Activated CD8-positive, alpha-beta memory T cell treated with anti-CD3 and anti-CD28 coated beads, Interleukin-2, amount 10 ng/mL, durations not matched to agents 7 days and 5 days (primary cell): Measurements from ENCODE around the gene ZFR2. TPM values are rescaled to one million over a fixed set of nuclear protein-coding genes. Genes with fewer than 3 reads are reported as not detected.

Experiments used
- ATAC-seq: fragments of 150-1000 bp; cut with Tn5 transposase; one replicate; pipeline ENCODE4 v1.10.0; 2021; ENCODE audit warnings: moderate library complexity
- CTCF ChIA-PET: fragments of 350-600 bp; sonication (Branson Sonifier 250); formaldehyde crosslinking; loops from one replicate; lab custom pipeline; 2021; ENCODE audit warnings: antibody characterized with exemption; lab: Charles Lee
- DNase-seq: peaks from one replicate; pipeline ENCODE4 v3.0.0-alpha.2; 2020
- H3K27ac Mint-ChIP-seq: one replicate; pipeline ENCODE4 v1.8.0; 2021; ENCODE audit warnings: mild to moderate bottlenecking, mixed read lengths
- H3K27me3 Mint-ChIP-seq: one replicate; pipeline ENCODE4 v1.8.0; 2021; ENCODE audit warnings: mixed read lengths
- H3K36me3 Mint-ChIP-seq: one replicate; pipeline ENCODE4 v1.8.0; 2021; ENCODE audit warnings: mild to moderate bottlenecking, mixed read lengths
- H3K4me1 Mint-ChIP-seq: one replicate; pipeline ENCODE4 v1.8.0; 2021; ENCODE audit warnings: mixed read lengths
- H3K4me3 Mint-ChIP-seq: one replicate; pipeline ENCODE4 v1.8.0; 2021; ENCODE audit warnings: mild to moderate bottlenecking, moderate library complexity, mixed read lengths
- H3K9me3 Mint-ChIP-seq: one replicate; pipeline ENCODE4 v1.8.0; 2022; ENCODE audit warnings: low read depth, mixed read lengths
- total RNA-seq, 2 experiments: library from RNA; stranded (reverse); gene quantifications; one replicate each; pipeline ENCODE4 v1.2.3, GENCODE V29; 2021

Gene ZFR2
- total RNA-seq, 2 experiments from 2014 or later = 0.26 TPM

DNA sequence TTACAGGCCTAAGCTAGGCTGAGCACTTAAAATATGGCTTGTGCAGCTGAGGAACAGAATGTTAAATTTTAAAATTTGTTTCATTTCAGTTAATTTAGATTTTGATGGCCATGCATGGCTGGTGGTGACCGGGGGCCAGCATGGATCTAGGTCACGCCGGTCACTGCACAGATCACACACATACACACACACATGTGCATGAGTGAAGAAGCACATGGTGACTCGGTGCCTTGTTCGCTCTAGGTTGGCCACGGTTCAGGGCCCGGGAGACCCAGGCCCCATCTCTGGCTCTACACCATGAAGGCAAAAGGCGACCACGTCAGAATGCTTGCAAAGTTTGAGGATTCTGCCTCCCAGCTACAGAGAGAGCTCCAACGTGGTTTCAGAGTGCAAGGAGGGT lies 28.0 kb downstream of the ZFR2 start:
- H3K36me3 Mint-ChIP-seq = no peaks in the 10 kb centered on the region
- H3K9me3 Mint-ChIP-seq = peaks cover 12% of the 10 kb centered on the region
- H3K27ac Mint-ChIP-seq = no peak overlapping the region
- ATAC-seq (no peak), DNase-seq (no peak)
- H3K4me3 Mint-ChIP-seq = no peak overlapping the region
- H3K4me1 Mint-ChIP-seq = no peaks in the 10 kb centered on the region
- H3K27me3 Mint-ChIP-seq = no peaks in the 10 kb centered on the region
- CTCF ChIA-PET = no interaction called here

DNA sequence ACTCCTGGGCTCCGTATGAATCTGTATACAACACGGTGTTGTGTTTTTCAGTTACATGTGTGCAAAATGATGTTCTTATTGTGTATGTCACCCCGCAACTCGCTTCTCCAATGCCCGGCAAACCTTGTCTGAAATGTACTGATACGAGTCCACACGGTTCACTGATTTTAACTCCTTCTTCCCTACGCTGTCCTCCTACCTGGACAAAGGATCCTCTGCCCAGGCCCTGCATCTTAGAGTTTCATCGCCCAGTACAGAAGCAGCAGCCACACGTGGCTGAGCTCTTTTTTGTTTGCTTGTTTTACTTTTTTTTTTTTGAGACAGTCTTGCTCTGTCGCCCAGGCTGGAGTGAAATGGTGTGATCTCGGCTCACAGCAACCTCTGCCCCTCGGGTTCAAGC lies 28.9 kb downstream of the ZFR2 start:
- Mint-ChIP-seq H3K9me3 (peaks cover 12% of the 10 kb centered on the region), H3K36me3 (no peaks in the 10 kb centered on the region), H3K27ac (no peak overlapping the region), H3K27me3 (no peaks in the 10 kb centered on the region), H3K4me3 (no peak overlapping the region), H3K4me1 (no peaks in the 10 kb centered on the region)
- no peak for DNase-seq
- CTCF ChIA-PET = interaction anchor here (1.5 kb wide), 1 partner anchor 9 kb away, joined by 5 read pairs; no protein-coding TSS in a partner anchor
- no peak for ATAC-seq

DNA sequence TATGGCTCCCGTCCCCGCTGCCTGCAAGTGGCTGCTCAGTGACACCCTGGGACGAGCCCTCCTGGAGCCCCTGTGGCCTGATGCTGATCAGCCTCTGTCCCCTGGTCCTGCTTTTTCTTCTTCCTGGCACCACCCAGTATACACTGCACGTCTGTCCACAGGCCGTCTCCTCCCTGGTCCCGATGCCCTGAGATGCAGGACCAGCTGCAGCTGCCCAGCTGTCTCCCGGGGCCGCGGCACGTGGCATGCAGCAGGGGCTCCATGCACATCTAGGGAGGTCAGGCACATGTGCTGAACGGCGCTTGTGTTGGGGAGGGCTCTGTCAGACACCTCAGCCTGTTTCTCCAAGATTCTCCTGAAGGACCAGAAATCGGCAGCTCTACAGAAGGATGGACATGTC lies 30.2 kb downstream of the ZFR2 start:
- CTCF ChIA-PET = interaction anchor here (1.5 kb wide), 1 partner anchor 10 kb away, joined by 5 read pairs; no protein-coding TSS in a partner anchor
- H3K4me1 Mint-ChIP-seq = no peaks in the 10 kb centered on the region
- ATAC-seq (no peak), DNase-seq (no peak)
- H3K4me3 Mint-ChIP-seq = no peak overlapping the region
- H3K27me3 Mint-ChIP-seq = no peaks in the 10 kb centered on the region
- H3K9me3 Mint-ChIP-seq = peaks cover 12% of the 10 kb centered on the region
- no peak overlapping the region for H3K27ac Mint-ChIP-seq
- H3K36me3 Mint-ChIP-seq = no peaks in the 10 kb centered on the region

- no peak overlapping the region for H3K27ac Mint-ChIP-seq
- no peak for DNase-seq
- H3K9me3 Mint-ChIP-seq = peaks cover 12% of the 10 kb centered on the region
- ATAC-seq = no peak
- CTCF ChIA-PET = no interaction called here
- no peak overlapping the region for H3K4me3 Mint-ChIP-seq
- H3K4me1 Mint-ChIP-seq = no peaks in the 10 kb centered on the region
- H3K36me3 Mint-ChIP-seq = no peaks in the 10 kb centered on the region
- H3K27me3 Mint-ChIP-seq = no peaks in the 10 kb centered on the region
Measured at GRCh38 chr19:3837922-3838321, 30.9 kb downstream of the ZFR2 start.

DNA sequence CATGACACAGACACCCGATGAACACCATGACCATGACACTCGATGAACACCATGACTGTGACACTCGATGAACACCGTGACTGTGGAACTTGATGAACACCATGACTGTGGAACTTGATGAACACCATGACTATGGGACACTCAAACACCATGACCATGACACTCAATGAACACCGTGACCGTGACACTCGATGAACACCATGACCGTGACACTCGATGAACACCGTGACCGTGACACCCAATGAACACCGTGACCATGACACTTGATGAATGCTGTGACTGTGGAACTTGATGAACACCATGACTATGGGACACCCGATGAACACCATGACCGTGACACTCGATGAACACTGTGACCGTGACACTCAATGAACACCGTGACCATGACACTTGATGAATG lies 31.5 kb downstream of the ZFR2 start:
- H3K9me3 Mint-ChIP-seq = peaks cover 12% of the 10 kb centered on the region
- H3K4me3 Mint-ChIP-seq = no peak overlapping the region
- CTCF ChIA-PET = no interaction called here

DNA sequence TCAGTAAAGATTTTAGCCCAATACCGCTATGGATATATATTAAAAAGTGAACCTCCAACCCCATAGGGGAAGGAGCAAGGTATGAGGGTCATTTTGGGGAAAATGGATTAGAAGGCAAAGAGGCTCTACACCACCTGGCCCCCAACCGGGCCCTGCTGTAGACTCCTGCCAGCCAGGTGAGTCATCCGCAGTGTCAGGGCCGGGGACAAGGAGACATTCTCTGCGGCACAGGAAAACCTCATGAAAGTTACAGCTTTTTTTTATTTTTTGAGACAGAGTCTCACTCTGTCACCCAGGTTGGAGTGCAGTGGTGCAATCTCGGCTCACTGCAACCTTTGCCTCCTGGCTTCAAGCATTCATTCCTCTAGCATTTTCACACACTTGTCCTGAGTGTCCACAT lies 32.0 kb downstream of the ZFR2 start:
- Mint-ChIP-seq H3K9me3 (peaks cover 12% of the 10 kb centered on the region), H3K36me3 (no peaks in the 10 kb centered on the region), H3K4me3 (no peak overlapping the region), H3K27me3 (no peaks in the 10 kb centered on the region), H3K4me1 (no peaks in the 10 kb centered on the region), H3K27ac (no peak overlapping the region)
- ATAC-seq (no peak), DNase-seq (no peak)
- CTCF ChIA-PET = no interaction called here

More for the DNA sequence above, 31.5 kb downstream of the ZFR2 start:
- Mint-ChIP-seq H3K36me3 (no peaks in the 10 kb centered on the region), H3K27me3 (no peaks in the 10 kb centered on the region), H3K27ac (no peak overlapping the region), H3K4me1 (no peaks in the 10 kb centered on the region)
- no peak for DNase-seq
- no peak for ATAC-seq

- no peak overlapping the region for H3K27ac Mint-ChIP-seq
- ATAC-seq = no peak
- CTCF ChIA-PET = no interaction called here
- peaks cover 12% of the 10 kb centered on the region for H3K9me3 Mint-ChIP-seq
- peaks cover 6% of the 10 kb centered on the region for H3K4me1 Mint-ChIP-seq
- no peaks in the 10 kb centered on the region for H3K27me3 Mint-ChIP-seq
- H3K4me3 Mint-ChIP-seq = no peak overlapping the region
- DNase-seq = no peak
- no peaks in the 10 kb centered on the region for H3K36me3 Mint-ChIP-seq
Measured at GRCh38 chr19:3835055-3835435, 33.8 kb downstream of the ZFR2 start.

DNA sequence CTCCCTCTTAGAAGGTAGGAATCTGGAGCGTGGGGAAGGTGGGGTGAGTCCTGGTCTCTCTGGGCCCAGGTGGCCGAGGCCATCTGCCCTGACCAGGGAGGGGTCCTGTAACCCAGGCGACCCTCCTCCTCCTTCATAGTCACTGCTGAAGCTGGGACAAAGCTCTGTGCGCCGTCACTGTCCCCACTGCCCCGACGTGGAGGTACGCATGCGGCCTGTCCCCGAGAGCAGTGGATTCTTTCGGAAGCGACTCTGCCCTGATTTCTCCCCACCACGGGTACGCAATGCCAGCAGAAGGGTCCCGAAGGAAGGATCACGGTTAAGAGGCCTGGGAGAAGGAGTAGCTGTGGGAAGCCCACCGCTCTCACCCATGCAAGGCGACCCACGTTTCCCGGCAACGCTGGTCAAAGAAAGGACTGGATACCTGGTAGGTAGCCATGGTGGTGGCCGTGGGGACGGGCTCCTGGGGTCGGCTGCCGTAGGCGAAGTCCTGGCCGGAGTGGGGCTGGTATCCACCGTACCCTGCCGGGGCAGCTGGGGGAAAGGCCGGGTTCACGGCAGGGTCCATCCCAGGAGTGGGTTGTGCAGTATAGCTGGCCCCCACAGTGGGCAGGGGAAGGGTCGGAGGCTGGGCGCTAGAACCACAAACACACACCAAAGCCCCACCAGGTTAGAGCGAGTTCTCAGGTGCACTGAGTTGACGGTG lies 34.3 kb downstream of the ZFR2 start:
- ATAC-seq = no peak
- Mint-ChIP-seq H3K36me3 (no peaks in the 10 kb centered on the region), H3K27me3 (no peaks in the 10 kb centered on the region), H3K4me3 (no peak overlapping the region), H3K4me1 (peaks cover 6% of the 10 kb centered on the region), H3K27ac (no peak overlapping the region), H3K9me3 (peaks cover 12% of the 10 kb centered on the region)
- CTCF ChIA-PET = interaction anchor here (1.6 kb wide), 1 partner anchor 72 kb away, joined by 3 read pairs; the partner anchor contains the start of gene MRPL54
- no peak for DNase-seq

GRCh38 chr19:3833578-3834348 lies 35.1 kb downstream of the ZFR2 start:
- Mint-ChIP-seq H3K27me3 (no peaks in the 10 kb centered on the region), H3K27ac (no peak overlapping the region), H3K9me3 (peaks cover 12% of the 10 kb centered on the region), H3K4me1 (peaks cover 6% of the 10 kb centered on the region), H3K36me3 (no peaks in the 10 kb centered on the region), H3K4me3 (no peak overlapping the region)
- DNase-seq (no peak), ATAC-seq (no peak)
- CTCF ChIA-PET = interaction anchor here (1.6 kb wide), 1 partner anchor 71 kb away, joined by 3 read pairs; the partner anchor contains the start of gene MRPL54

DNA sequence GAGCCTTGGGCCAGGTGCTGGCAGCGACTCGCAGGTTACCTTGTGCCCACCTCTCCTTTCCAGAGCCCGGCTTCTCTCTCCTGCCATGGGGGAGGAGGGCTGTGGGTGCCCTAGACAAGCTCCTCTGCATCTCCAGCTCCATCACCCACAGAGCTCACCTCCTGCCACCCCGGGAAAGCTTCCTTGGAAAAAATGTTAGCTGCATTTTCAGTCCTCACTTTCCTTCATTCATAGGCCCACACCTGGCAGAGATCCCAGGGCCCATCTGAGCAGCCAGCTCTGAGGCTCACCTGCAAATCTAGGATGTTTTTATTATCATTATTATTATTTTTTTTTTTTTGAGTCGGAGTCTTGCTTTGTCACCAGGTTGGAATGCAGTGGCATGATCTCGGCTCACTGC lies 36.8 kb downstream of the ZFR2 start:
- no peaks in the 10 kb centered on the region for H3K36me3 Mint-ChIP-seq
- DNase-seq (no peak), ATAC-seq (no peak)
- H3K4me3 Mint-ChIP-seq = no peak overlapping the region
- no peaks in the 10 kb centered on the region for H3K27me3 Mint-ChIP-seq
- H3K9me3 Mint-ChIP-seq = no peaks in the 10 kb centered on the region
- H3K27ac Mint-ChIP-seq = no peak overlapping the region
- H3K4me1 Mint-ChIP-seq = peaks cover 13% of the 10 kb centered on the region
- CTCF ChIA-PET = interaction anchor here (2.8 kb wide), 1 partner anchor 10 kb away, joined by 12 read pairs; no protein-coding TSS in a partner anchor

- ATAC-seq = no peak
- Mint-ChIP-seq H3K36me3 (no peaks in the 10 kb centered on the region), H3K27ac (no peak overlapping the region), H3K9me3 (no peaks in the 10 kb centered on the region), H3K27me3 (no peaks in the 10 kb centered on the region), H3K4me3 (no peak overlapping the region), H3K4me1 (peaks cover 13% of the 10 kb centered on the region)
- CTCF ChIA-PET = interaction anchor here (2.8 kb wide), 1 partner anchor 9 kb away, joined by 12 read pairs; no protein-coding TSS in a partner anchor
- DNase-seq = no peak
Measured at GRCh38 chr19:3831601-3832000, 37.2 kb downstream of the ZFR2 start.

DNA sequence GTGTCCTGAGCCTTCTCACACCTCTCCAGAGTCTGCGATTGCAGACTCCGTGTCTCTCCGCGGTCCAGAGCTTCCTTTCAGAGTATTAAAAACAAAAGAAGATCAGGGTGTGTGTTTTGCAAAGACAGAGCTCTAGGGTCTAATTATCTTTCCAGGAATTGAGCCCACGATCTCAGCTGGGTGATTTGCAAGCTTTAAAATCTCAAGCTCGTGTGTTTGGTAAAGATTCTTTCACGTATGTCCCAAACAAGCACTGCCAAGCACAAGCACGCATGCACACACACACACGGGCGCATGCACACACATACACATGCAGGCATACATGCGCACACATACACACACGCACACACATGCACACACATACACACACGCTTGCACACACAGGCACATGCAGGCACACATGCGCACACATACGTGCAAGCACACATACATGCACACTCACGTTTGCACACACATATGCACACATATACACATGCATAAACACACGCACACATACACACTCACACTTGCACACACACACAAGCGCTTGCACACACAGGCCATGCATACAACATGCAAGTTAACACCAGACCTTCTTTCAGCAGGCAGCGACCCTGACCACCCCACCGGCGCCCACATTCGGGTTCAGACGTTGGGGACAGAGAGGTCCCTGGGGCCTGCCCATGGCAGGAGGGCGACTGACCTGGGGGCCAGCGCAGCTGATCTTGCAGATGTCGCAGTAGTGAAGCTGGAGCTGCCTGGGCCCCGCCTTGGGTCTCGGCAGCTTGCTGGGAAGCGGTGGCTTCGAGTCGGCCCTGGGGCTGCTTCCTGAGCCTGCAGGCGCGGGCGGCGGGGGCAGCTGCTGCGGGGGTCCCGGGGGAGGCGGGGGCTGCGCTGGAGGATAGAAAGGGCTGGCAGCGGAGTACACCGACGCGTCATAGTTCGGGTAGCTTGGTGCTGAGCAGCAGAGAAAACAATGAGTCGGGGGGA lies 37.9 kb downstream of the ZFR2 start:
- no peak for DNase-seq
- no peak for ATAC-seq
- Mint-ChIP-seq H3K4me3 (no peak overlapping the region), H3K27me3 (no peaks in the 10 kb centered on the region), H3K4me1 (peaks cover 13% of the 10 kb centered on the region), H3K36me3 (no peaks in the 10 kb centered on the region), H3K9me3 (no peaks in the 10 kb centered on the region), H3K27ac (no peak overlapping the region)
- CTCF ChIA-PET = interaction anchor here (1.0 to 2.8 kb wide), 2 partner anchors 9 to 68 kb away, joined by 3 to 12 read pairs; partner anchors contain the start of gene MRPL54

GRCh38 chr19:3827306-3827705 lies 41.5 kb downstream of the ZFR2 start:
- H3K27ac Mint-ChIP-seq = no peak overlapping the region
- peaks cover 13% of the 10 kb centered on the region for H3K4me1 Mint-ChIP-seq
- no peak for ATAC-seq
- no peaks in the 10 kb centered on the region for H3K9me3 Mint-ChIP-seq
- DNase-seq = no peak
- CTCF ChIA-PET = interaction anchor here (0.7 kb wide), 1 partner anchor 9 kb away, joined by 3 read pairs; no protein-coding TSS in a partner anchor
- H3K36me3 Mint-ChIP-seq = no peaks in the 10 kb centered on the region
- no peaks in the 10 kb centered on the region for H3K27me3 Mint-ChIP-seq
- no peak overlapping the region for H3K4me3 Mint-ChIP-seq
